Parathyroid adenoma (tissue), 2 donors: Measurements from ENCODE around the gene NPR2.

Experiments
- H2AFZ ChIP-seq: fragments of 300-600 bp; sonication (generic); one replicate; pipeline ENCODE4 v1.7.0; 2017; ENCODE audit warnings: antibody characterized with exemption, mild to moderate bottlenecking
- H3K27ac ChIP-seq: fragments of 300-600 bp; sonication (generic); one replicate; pipeline ENCODE4 v1.7.0; 2017
- H3K27me3 ChIP-seq: fragments of 300-600 bp; sonication (generic); one replicate; pipeline ENCODE4 v1.7.0; 2017; ENCODE audit warnings: low read length; ENCODE audit not compliant: control insufficient read depth, insufficient read depth
- H3K36me3 ChIP-seq: fragments of 300-600 bp; sonication (generic); one replicate; pipeline ENCODE4 v1.7.0; 2017; ENCODE audit warnings: low read length; ENCODE audit not compliant: control insufficient read depth, insufficient read depth
- H3K4me1 ChIP-seq: fragments of 300-600 bp; sonication (generic); one replicate; pipeline ENCODE4 v1.7.0; 2017; ENCODE audit warnings: control low read depth
- H3K4me2 ChIP-seq: fragments of 300-600 bp; sonication (generic); one replicate; pipeline ENCODE4 v1.7.0; 2017; ENCODE audit warnings: low read length
- H3K4me3 ChIP-seq: fragments of 300-600 bp; sonication (generic); one replicate; pipeline ENCODE4 v1.7.0; 2017; ENCODE audit warnings: low read depth, low read length
- H3K79me2 ChIP-seq: fragments of 300-600 bp; sonication (generic); one replicate; pipeline ENCODE4 v1.7.0; 2017; ENCODE audit warnings: control low read depth
- H3K9ac ChIP-seq: fragments of 300-600 bp; sonication (generic); one replicate; pipeline ENCODE4 v1.7.0; 2017; ENCODE audit warnings: mild to moderate bottlenecking
- H3K9me3 ChIP-seq: fragments of 300-600 bp; sonication (generic); one replicate; pipeline ENCODE4 v1.7.0; 2017; ENCODE audit warnings: low read length; ENCODE audit not compliant: control insufficient read depth
- TF ChIP-seq, protein P1 (sequence below): fragments of 300-600 bp; sonication (generic); IDR thresholded peaks from one replicate; pipeline ENCODE4 v1.7.0; 2017; ENCODE audit warnings: antibody characterized with exemption, mild to moderate bottlenecking
- donor health status: primary hyperparathyroidism.

Gene NPR2

DNA sequence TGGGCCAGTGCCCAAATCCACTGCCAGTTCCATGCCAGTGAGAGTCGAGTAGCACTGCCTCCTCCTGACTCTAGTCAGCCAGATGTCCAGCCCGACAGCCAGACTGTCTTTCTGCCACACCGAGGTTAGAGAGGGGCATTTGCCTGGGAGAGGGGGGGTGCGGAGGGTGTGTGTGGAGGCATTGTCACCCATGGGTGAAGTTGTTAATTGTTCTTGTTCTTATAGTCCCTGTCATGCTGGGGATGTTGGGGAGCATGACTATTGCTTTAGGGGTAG lies 41.2 kb upstream of the NPR2 start:
- H3K9ac ChIP-seq = no peak overlapping the region
- no peaks in the 10 kb centered on the region for H3K27me3 ChIP-seq
- H3K79me2 ChIP-seq = peaks cover 12% of the 10 kb centered on the region
- H3K4me2 ChIP-seq = peak overlapping the region; percentile 77
- no peaks in the 10 kb centered on the region for H3K9me3 ChIP-seq
- TF ChIP-seq, protein P1, sequence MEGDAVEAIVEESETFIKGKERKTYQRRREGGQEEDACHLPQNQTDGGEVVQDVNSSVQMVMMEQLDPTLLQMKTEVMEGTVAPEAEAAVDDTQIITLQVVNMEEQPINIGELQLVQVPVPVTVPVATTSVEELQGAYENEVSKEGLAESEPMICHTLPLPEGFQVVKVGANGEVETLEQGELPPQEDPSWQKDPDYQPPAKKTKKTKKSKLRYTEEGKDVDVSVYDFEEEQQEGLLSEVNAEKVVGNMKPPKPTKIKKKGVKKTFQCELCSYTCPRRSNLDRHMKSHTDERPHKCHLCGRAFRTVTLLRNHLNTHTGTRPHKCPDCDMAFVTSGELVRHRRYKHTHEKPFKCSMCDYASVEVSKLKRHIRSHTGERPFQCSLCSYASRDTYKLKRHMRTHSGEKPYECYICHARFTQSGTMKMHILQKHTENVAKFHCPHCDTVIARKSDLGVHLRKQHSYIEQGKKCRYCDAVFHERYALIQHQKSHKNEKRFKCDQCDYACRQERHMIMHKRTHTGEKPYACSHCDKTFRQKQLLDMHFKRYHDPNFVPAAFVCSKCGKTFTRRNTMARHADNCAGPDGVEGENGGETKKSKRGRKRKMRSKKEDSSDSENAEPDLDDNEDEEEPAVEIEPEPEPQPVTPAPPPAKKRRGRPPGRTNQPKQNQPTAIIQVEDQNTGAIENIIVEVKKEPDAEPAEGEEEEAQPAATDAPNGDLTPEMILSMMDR = no peak
- H3K27ac ChIP-seq = peak overlapping the region; percentile 84
- no peaks in the 10 kb centered on the region for H3K36me3 ChIP-seq
- peaks cover 8% of the 10 kb centered on the region for H3K4me1 ChIP-seq
- peak overlapping the region; percentile 94 for H3K4me3 ChIP-seq
- H2AFZ ChIP-seq = peak overlapping the region; percentile 75

DNA sequence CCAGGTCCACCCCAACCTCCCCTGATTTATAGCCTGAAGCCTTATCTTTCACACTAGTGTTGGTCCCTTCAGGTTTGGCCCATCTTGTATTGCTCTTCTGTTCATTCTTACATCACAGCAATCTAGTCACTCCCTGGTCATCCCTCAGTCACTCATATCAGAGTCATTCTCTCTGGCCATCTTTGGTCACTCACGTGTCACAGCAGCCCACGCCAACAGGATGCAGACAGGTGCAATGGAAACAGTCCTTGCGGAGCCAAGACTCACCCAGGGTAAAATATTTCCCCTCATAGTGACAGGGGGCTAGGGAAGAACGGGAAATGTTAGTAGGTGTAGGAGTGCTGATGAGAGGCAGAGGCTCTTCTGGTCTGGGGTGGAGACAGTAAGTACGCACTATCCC lies 37.9 kb upstream of the NPR2 start:
- TF ChIP-seq, protein P1 = no peak
- no peak overlapping the region for H3K9ac ChIP-seq
- H3K36me3 ChIP-seq = no peaks in the 10 kb centered on the region
- peaks cover 2% of the 10 kb centered on the region for H3K79me2 ChIP-seq
- no peak overlapping the region for H3K4me2 ChIP-seq
- no peak overlapping the region for H2AFZ ChIP-seq
- H3K9me3 ChIP-seq = no peaks in the 10 kb centered on the region
- no peaks in the 10 kb centered on the region for H3K27me3 ChIP-seq
- no peak overlapping the region for H3K4me3 ChIP-seq
- H3K27ac ChIP-seq = no peak overlapping the region
- H3K4me1 ChIP-seq = peaks cover 5% of the 10 kb centered on the region

DNA sequence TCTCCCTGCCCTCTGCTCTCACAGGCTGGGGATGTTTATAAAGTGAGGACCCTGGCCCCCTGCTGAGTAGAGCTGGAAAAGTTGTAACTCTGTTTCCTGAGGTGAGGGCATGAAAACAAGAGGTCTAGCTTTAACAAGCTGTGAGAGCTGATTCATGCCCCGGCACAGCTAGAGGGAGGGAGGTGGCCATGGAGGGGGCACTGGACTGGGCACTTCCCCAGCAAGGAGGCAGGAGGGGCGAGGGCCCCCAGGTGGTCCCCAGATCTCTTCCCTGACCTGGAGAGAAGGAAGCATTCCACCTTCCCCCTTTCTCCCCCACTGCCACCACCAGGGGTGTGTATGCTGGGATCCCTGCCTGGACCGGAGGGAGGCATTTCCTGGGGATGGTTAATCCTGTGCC lies 37.1 kb upstream of the NPR2 start, which contains the start of gene MSMP:
MSMP (minus strand) TSS at position 13 of the 400 bp plus-strand sequence. CDS start 147 bp downstream, outside the sequence.
- Histone ChIP-seq H3K4me1 (peaks cover 5% of the 10 kb centered on the region), H3K9ac (no peak within 1 kb of the TSS), H3K79me2 (no peaks in the 10 kb centered on the region), H2AFZ (no peak within 1 kb of the TSS), H3K36me3 (no peaks in the 10 kb centered on the region), H3K27me3 (no peaks in the 10 kb centered on the region), H3K9me3 (no peaks in the 10 kb centered on the region), H3K27ac (no peak within 1 kb of the TSS), H3K4me3 (no peak within 1 kb of the TSS), H3K4me2 (no peak within 1 kb of the TSS)
- TF ChIP-seq, protein P1 = no peak

DNA sequence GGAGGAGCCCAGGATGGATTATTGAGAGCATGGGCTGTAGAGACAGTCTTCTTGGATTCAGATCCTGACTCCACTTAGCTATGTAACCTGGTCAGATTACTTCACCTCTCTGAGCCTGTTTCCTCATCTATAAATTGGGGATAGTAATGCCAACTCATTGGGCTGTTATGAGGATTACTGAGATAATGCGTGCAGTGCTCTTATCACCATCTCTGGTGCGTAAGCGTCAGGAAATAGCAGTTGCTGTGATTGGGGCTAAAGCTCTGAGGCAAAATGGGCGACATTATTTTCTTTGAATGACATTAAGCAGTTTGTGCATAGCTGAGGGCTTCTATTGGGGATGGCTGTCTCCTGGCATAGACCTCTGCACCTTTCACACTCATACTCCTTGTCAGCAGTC lies 36.3 kb upstream of the NPR2 start:
- Histone ChIP-seq H3K79me2 (no peaks in the 10 kb centered on the region), H3K27me3 (no peaks in the 10 kb centered on the region), H2AFZ (no peak overlapping the region), H3K4me3 (no peak overlapping the region), H3K4me2 (no peak overlapping the region), H3K27ac (no peak overlapping the region), H3K36me3 (no peaks in the 10 kb centered on the region), H3K9me3 (no peaks in the 10 kb centered on the region), H3K4me1 (peaks cover 2% of the 10 kb centered on the region), H3K9ac (no peak overlapping the region)
- TF ChIP-seq, protein P1 = no peak
